NCI-H446 (cell line): Measurements from ENCODE around the gene GPR155.
"Not testable (repeated sequence)": the region's sequence is repeated elsewhere in the genome, so short reads cannot be mapped to it uniquely, and the experiment has no call there.

ENCODE experiments used
- DNase-seq, 2 experiments: peaks; one replicate each; lab custom pipeline; 2025; lab: John Stamatoyannopoulos, UW

GPR155 gene

GRCh38 chr2:174492963-174493431 lies 6.2 kb upstream of the GPR155 start:
- no peak for DNase-seq

GRCh38 chr2:174491947-174492346 lies 5.1 kb upstream of the GPR155 start:
- DNase-seq: no peak

- DNase-seq: no peak
Measured at GRCh38 chr2:174490051-174490450, 3.2 kb upstream of the GPR155 start.

- not testable (repeated sequence) for DNase-seq
Measured at GRCh38 chr2:174489520-174489919, 2.7 kb upstream of the GPR155 start.

- DNase-seq: no peak
Measured at GRCh38 chr2:174487820-174488162, 962 bp upstream of the GPR155 start.

- peak; percentile 97 to 99 for DNase-seq
Measured at GRCh38 chr2:174487108-174487819, 435 bp upstream of the GPR155 start.

GRCh38 chr2:174485788-174486562 lies 854 bp downstream of the GPR155 start:
- DNase-seq: no peak

GRCh38 chr2:174485045-174485444 lies 1.8 kb downstream of the GPR155 start:
- not testable (repeated sequence) for DNase-seq

DNA sequence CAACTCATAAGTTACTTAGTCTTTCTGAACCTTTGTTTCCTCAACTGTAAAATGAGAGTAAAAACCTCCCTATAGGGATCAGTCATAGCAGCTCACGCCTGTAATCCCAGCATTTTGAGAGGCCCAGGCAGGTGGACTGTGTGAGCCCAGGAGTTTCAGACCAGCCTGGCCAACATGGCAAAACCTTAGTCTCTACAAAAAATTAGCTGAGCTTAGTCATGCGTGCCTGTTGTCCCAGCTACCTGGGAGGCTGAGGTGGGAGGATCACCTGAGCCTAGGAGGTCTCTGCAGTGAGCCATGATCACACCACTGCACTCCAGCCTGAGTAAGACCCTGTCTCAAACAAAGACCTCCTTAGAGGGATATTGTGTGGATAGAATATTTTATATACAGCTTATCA lies 2.3 kb downstream of the GPR155 start:
- DNase-seq: no peak

- DNase-seq: no peak
Measured at GRCh38 chr2:174482854-174483253, 4.0 kb downstream of the GPR155 start.

DNA sequence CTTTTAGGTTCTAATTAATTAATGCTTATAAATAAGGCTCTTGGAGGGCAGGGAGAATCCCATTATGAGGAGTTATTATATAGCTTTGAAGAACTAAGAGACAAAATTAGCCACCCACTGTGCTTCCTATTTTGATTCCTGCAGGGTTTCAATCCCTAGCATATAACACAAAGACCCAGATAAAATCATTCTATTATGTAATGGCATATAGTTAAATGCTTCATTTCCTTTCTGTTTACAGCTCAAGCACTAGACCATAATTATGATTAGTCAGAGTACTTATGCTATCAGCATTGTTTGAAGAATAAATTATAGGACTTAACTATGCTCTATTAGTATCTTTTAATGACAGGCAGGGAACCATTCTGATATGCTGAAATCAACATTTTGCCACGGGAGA lies 9.1 kb downstream of the GPR155 start:
- no peak for DNase-seq

GRCh38 chr2:174473796-174474195 lies 13.0 kb downstream of the GPR155 start:
- DNase-seq: no peak

DNA sequence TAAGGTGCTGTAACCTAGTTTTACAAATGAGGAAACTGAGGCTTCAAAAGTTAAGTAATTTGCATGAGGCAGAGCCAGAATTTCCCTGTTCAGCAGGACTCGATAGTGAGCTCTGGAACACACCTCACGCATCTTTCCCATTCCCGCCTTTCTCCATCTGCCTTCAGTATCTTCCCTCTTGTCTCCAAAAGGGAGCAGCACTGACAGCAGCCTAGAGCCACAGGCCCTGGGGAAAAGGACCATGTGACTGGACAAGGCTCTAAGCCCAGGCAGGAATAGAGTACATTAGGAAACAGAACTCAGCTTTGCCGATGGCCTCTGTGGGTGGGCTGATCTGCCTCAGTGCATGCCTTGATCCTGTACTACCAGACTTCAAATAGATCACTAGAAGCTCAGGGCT lies 21.5 kb downstream of the GPR155 start:
- peak in 1 of 2 experiments; percentile 32 for DNase-seq

- no peak for DNase-seq
Measured at GRCh38 chr2:174461221-174461620, 25.6 kb downstream of the GPR155 start.

GRCh38 chr2:174454566-174454965 lies 32.3 kb downstream of the GPR155 start:
- DNase-seq: no peak

DNA sequence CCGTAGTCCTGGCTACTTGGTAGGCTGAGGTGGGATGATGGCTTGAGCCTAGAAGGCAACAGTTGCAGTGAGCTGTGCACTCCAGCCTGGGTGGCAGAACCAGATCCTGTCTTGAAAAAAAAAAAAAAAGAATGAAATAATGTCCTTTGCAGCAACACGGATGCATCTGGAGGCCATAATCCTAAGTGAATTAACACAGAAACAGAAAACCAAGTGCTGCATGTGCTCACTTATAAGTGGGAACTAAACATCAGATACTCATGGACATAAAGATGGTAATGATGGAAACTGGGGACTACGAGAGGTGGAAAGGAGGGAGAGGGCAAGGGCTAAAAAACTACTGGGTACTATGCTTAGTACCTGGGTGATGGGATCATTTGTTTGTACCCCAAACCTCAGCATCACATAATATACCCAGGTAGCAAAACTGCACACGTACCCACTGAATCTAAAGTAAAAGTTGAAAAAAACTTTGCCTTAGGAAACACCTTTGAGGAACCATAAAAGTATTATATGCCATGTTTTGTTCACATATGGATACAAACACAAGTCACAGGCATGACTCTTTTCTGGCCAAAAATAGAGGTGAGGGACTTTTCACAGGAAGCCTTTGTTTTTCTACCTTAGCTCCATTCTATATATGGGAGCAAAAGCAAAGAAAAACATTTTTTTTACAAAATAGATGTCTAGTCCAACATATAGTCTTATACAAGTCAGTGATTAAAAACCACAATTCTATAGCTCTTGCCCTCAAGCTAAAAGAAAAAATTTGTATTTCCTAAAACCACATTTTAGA lies 36.6 kb downstream of the GPR155 start:
- DNase-seq: no peak

GRCh38 chr2:174449033-174449432 lies 37.8 kb downstream of the GPR155 start:
- peak in 1 of 2 experiments; percentile 3 for DNase-seq

- DNase-seq: no peak
Measured at GRCh38 chr2:174446531-174446930, 40.3 kb downstream of the GPR155 start.

- DNase-seq: no peak
Measured at GRCh38 chr2:174445248-174445647, 41.6 kb downstream of the GPR155 start.

DNA sequence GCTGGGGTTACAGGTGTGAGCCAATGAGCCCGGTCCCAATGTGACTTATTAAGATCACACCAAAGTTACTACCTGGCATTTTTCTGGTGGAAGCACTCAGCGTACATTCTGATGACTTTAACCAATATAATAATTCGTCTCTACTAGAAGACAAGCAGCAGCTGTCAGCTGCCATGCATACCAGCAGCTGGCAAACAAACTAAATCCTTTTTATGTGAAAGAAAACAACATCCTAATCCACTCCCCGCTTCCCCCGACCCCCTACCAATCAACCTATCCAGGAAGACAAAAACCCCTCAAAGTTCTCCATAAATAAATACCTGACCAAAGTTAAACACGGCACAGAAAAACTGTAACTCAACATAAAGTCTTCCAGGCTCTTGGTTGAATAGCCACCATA lies 42.1 kb downstream of the GPR155 start:
- no peak for DNase-seq

DNA sequence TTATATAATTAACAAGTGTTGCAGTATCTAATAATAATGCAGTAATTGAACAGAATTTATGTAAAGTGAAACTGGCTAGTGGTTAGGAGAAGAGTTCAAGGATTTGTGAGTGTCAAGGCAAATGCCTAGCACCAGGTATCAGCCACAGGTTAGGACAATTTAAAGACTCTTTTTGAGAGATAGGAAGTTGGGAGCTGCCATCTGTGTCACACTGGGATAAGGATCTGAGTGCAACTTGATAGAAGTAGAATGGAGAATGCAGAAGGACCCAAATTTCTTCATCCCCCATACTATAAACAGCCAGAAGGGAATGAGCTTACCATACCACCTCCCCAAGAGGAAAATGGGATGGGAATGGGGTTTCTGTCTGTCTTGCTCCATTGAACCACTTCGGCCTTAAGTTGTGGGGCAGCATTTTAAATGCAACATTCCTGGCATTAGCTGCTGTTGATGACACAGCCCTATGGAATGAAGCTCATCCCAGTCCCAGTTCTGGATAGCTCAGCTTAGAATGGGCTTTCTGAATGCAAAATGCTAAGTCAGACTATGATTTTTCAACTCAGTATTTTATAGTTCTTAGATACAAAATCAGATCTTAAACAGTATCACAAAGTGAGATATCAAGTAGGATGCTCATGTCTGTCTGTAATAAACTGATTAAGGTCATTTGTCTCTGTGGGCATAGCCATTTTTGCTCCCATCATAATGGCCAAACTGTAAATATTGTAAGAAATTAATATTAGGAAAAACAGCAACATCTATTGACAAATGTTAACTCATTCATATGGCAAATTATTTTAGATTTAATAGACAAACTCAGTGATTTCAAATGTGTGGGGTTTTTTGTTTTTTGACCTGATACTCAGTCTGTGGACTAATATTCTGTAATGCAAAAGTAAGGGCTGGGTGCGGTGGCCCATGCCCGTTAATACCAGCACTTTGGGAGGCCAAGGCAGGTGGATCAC lies 44.0 kb downstream of the GPR155 start:
- no peak for DNase-seq
